HG03469 (cell line): ENCODE measurements around the gene SMIM45.
"Not testable (repeated sequence)": the region's sequence is repeated elsewhere in the genome, so short reads cannot be mapped to it uniquely, and the experiment has no call there.

Source experiments
- ATAC-seq: cut with Tn5 transposase; IDR thresholded peaks from one replicate; pipeline ENCODE4 v1.9.1; 2021; ENCODE audit warnings: mild to moderate bottlenecking, moderate library complexity, moderate number of reproducible peaks; ENCODE audit not compliant: unreplicated experiment

SMIM45 gene

DNA sequence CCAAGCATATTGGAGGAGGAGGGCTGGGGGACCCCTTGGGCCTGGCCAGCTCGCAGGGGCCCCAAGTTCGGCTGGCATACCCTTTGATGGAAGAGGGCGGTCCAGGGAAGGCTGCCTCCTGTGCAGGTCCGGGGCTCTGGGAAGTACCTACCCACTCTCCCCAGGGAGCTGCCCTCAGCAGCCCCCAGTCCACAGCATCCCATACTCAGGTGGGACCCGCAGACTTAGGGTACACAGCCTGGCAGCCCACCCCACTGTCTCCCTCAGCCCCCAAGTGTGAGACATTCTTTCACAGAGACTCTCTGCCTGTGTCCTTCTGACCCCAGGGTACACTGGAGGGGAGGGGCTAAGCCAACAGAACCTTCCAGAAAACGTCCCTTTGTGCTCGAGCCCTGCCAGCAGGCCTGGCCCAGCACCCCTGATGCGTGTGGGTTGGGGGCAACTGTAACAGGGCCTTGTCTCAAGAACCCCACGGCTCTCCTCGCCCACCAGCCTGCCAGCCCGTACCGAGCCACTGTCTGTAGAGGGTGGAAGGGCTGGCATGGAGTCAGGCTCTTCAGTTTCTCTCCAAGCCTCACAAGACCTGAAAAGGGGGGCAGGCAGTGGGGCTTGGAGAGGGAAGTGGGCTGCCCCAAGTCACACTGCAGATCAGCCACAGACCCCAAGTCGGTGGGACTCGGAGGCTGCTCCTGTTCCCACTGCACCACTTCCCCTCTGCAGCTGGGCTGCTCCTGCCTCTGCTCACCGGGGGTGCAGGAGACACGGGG is 18.4 kb upstream of the SMIM45 start:
- no peak for ATAC-seq

DNA sequence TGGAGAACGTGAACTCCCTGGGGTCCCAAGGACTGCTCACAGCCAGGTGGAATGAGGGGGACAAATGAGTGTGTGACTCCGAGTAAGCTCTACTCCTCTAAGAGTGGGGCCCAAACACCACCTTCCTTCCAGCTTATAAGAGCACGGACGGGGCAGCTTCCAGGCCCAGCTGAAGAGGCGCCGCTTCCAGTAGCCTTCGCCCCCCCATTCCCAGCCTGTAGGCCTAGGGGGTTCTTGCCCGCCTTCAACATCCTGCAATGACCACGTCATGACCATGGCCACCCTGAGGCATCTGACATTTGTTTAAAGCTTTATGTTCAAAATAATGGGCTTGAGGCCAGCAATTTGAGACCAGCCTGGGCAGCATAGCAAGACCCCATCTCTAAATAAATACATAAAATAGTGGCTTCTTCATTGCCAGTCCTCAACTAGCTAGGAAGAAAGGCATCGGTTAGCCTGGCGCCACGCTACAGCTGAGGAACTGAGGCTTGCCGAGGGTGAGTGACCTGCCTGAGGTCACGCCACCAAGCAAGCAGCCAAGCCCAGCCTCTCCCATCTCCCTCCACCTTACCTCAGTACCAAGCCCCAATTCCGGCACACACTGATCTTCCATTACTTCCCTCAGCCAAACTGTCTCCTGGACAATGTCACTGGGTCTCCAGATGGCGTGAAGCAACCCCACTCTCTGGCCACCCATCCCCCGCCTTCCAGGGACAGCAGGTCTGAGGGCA is 17.5 kb upstream of the SMIM45 start:
- ATAC-seq = no peak

DNA sequence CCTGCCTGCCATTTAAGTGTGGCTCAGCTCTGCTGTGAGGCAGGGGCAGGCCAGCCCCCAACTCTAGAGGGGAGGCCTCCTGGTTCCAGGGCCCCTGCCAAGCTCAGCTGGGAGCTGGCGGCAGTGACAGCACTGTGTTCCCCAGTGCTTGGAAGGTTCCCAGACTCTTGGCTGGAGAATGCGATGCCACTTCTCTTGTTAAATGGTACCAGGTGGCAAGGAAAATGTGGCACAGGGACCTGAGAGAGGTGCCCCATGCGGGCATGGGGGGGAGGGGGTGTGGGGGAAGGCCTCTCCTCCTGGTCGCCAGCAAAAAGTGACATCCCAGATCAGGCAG is 17.0 kb upstream of the SMIM45 start:
- no peak for ATAC-seq

DNA sequence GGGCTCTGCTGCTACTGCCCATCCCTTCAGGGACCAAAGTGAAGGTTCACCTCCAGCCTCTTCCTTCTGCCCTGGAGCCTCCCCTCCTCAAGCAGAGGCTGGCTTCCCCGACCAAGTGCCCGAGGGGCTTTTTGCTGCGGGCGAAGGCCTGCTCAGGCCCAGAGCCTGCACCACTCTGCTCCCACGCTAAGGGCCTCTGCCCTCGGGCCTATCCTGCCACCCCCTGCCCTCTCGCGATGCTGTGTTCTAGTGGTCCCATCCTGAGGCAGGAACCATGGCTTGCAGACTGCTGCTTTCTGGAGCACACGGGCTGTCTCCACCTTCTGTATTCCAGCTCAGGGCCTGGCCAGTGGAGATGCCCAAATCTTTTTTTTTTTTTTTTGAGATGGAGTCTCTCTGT is 16.4 kb upstream of the SMIM45 start:
- no peak for ATAC-seq

DNA sequence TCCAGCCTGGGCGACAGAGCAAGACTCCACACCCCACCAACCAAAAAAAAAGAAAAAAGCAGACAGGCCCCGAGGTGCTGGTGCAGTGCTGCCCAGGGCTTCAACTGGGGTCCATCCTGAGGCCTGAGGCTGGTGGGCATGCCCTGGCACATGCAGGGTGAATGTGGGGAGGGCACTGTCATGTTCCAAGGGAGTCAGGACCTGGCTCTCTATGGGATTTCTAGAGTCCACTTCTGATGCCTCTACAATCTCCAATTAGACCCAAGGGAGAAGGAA is 15.1 kb upstream of the SMIM45 start:
- no peak for ATAC-seq

DNA sequence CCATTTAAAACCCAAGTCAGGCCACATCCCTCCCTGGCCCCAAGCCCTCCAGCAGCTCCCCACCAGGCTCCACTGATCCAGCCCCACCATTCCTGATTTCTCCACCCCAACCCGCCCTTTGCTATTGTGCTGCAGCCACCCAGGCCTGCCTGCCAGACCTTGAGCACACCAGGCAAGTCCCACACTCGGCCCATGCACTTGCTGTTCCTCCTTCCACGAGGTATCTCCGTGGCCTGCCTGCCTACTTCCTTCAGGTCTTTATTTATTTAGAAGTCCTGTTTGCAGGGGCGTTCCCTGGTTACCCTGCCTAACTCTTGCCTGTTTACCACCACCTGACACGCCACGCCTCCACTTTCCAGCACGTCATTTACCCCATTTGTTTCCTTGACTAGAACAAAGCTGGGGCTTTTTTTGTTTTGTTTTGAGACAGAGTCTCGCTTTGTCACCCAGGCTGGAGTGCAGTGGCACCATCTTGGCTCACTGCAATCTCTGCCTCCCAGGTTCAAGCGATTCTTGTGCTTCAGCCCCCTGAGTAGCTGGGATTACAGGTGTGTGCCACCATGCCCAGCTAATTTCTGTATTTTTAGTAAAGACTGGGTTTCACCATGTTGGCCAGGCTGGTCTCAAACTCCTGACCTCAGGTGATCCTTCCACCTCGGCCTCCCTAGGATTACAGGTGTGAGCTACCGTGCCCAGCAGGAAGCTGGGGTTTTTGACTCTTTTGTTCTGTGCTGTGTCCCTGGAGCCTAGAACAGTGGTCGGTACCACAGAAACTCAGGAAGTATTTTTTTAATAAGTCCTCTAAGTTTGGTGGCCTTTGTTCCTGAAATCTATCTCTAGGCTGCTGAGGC is 11.7 kb upstream of the SMIM45 start:
- ATAC-seq = peak; percentile 40

DNA sequence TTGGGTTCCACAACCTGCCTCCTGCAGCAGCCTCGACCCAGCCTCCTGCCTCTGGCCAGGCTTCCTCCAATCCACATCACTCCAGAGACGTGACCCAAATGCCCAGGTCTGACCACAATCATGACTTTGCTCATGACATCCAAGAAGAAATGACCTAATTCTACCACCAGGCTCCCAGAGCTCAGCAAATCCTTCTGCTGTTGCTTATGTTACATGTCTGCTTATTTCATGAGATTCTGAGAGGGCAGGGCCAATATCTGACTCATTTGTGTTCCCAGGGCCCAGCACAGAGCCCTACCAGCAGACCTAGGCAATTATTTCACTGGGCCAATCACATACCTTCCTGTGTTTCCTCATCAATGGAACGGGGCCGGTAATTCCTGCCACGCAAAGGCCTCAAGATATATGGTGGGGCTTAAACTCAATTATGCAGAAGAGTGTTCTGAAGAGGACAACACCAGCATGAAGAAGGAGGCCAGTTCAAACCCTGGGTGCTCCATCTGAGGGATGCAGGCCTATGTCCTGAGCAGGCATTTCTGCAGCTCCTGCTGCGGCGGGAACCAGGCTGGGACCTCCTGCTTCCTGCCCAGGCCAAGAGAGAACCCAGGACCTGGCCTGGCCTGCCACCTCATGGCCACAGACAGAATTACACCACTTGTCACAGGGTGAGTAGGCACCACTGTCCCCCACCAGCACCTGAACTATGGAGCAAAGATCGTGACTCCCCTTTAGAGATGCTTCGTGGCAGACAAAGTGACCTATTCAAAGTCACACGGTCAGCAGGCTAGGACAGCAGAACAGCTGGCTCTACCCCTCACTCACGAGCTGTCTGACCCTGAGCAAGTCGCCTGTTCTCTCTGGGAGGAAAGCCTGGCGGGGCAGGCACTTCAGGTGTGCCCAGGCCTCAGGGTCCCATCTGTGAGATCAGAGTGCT is 10.9 kb upstream of the SMIM45 start:
- ATAC-seq = peak; percentile 30

DNA sequence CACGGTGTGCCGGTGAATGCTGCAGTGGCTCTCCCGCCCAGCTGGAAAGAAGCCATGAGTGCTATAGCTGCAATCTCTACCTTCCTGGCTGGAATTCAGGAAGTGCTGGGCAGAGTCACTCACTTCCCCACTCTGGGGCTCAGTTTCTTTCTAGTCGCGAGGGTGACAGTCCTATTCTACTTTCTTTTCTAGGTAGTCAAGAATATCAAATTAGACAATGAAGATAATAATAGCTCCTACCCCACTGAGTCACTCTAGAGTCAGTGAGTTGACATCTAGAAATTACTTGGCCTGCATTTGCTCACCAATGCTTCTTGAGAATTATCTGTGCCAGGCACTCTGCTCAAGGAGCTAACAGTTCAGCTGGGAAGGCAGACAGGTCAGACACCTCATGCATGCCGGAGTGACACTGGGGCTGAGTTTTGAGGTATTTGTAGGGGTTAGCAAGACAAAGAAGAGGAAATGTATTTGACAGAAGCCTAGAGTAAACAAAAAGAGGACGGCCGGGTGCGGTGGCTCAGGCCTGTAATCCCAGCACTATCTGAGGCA is 8.2 kb upstream of the SMIM45 start:
- ATAC-seq = no peak

DNA sequence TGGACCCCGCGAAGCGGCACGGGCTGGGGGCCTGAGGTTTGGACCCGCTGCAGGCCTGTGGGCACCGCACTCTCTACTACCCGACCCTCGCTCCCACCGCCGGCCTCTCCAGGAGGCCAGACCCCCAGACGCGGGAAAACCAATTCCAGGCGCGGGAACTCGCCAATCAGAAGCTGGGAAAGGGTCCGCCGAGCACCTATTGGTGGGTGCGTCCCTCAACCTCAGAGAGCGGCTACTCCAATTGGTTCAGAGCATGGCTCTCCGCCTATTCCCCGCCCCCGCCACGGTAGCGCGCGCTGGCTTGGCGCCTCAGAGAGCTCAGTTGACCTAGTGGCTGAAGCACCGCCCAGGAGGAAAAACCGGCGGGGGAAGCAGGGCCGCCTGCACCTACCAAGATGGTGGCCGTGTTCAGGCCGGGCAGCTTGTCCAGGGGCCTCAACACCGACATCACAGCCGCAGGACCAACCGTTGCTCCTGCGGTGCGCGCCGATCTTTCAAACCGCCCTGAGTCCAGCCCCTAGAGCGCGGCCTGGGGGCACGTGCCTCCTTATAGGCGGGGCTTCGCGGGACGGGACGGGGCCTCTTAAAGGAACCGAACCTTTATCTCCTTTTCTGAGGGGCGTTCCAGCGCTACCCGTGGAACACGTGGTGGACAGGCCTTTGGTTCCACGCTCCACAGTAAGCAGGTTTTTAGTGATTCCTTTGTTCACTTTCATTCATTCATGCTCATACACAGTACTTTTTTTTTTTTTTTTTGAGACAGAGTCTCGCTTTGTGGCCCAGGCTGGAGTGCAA is 5.1 kb upstream of the SMIM45 start, which contains the start of gene CENPM:
CENPM (minus strand) TSS at position 524 of the 795 bp plus-strand sequence; CDS start at position 448, 76 bp downstream.
- peak; percentile 53 for ATAC-seq

DNA sequence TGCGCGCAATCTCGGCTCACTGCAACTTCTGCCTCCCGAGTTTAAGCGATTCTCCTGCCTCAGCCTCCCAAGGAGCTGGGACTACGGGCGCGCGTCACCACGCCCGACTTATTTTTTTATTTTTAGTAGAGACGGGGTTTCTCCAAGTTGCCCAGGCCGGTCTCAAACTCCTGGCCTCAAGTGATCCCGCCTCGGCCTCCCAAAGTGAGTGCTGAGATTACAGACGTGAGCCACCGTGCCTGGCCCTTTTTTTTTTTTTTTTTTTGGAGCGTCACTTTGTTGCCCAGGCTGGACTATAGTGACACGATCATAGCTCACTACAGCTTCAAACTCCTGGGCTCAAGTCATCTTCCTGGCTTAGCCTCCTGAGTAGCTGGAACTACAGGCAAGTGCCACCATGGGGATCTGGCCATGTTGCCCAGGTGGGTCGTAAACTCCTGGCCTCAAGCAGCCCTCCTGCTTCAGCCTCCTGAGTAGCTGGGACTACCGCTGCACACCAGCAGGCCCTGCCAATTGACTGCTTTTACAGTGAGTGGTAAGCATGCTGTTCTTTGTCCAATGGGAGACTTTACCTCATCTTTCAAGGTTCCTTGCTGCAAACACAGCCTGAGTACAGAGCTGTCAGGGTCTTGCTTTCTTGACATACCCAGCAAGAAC is 4.4 kb upstream of the SMIM45 start:
- ATAC-seq = no peak

DNA sequence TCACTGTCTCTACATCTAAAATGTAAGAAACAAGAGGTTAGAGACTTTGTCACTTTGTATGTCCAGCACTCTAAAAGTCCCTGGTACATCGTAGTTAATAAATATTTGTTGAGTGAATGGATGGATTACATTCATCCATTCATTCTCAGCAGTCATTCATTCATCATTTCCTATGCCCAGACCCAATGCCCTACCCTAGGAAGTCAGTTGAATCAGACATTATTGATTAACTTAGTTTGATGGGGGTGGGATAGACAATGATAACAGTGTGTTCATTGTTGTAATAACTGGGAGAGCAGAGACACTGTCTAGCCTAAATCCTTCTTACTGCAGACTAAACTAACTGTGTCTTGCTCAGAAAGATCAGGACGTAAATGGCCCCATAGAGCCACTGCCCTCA is 3.8 kb upstream of the SMIM45 start:
- ATAC-seq = no peak

DNA sequence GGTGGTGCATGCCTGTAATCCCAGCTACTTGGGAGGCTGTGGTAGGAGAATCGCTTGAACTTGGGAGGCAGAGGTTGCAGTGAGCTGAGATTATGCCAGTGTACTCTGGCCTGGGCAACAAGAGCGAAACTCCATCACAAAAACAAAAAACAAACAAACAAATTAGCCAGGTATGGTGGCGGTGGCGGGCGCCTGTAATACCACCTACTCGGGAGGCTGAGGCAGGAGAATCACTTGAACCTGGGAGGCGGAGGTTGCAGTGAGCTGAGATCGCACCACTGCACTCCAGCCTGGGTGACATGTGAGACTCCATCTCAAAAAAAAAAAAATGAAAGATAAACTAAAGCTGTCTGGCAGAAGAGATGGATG is 3.0 kb upstream of the SMIM45 start:
- not testable (repeated sequence) for ATAC-seq

DNA sequence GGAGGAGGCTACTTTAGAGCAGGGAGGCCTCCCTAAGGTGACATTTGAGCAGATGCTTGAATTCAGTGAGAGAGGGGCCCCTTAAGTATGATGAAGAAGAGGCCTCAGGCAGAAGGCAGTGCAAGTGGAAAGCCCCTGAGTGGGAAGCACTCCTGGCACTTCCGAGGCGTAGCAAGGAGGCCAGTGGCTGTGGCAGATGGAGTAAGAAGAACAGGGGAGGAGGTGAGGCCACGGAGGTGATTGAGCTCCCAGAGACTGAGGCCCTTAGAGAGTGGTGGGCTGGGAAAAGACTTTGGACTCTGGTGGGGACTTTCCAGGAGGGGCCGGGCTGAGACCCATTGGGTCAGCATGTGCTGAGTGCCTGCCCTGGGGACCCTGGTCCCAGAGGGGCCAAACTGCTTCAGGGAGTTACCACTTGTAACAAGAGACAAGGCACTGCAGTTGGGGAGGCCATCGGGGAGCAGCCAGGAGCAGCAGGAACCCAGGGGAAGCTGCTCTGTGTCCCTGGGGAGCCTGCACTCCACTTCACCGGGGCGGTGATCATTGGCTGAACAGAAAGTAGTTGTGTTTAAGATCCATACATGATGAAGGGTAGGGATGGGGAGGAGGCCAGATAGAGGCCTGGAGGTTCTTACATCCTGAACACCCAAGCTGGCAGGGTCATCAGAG is 2.5 kb upstream of the SMIM45 start:
- no peak for ATAC-seq

DNA sequence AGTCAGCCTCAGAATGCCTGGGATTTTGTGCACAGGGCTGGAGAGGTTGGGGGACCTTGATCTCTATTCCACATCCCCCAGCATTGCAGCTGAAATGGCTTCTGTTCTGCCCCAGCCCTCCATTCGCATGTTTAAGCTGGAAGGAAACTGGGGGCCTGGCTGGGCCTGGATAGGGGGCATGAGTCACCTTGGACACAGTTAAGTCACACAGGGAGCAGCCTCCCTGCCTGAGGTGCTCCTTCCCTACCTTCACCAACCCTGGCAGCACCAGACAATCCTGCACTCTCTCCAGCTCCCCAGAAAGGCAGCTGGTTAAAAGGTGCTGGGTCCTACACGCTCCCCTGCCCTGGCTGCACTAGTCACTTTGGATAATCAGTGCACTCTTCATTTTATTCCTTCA is 763 bp downstream of the SMIM45 start:
- ATAC-seq = no peak

DNA sequence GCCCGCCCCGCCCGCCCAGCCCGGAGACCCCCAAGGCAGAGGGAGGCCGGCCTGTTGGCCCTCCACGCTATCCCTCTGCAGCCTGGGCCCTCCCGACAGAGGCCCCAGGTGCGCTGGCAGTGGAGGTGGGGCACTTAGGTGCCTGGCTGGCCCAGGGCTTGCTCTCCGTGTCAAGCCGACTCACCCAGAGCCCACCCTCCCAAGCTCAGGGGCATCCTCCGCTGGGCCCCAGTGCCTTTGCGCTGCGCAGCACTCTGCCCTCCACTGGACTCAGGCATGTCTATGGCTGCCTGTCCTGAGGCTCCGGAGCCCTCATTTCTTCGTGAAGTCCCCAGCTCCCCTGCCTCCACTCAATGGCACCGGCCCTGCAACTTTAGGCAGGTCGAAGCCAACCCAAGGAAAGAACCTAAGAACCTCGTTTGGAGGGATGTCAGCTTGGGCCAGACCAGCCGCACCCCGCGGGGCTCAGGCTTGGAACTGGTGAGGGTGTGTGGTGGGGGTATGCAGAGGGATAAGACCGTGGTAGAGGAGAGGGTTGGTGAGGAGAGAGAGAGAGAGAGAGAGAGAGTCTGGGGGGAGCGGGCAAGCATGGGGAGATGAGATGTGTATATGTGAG is 6.1 kb downstream of the SMIM45 start:
- no peak for ATAC-seq

DNA sequence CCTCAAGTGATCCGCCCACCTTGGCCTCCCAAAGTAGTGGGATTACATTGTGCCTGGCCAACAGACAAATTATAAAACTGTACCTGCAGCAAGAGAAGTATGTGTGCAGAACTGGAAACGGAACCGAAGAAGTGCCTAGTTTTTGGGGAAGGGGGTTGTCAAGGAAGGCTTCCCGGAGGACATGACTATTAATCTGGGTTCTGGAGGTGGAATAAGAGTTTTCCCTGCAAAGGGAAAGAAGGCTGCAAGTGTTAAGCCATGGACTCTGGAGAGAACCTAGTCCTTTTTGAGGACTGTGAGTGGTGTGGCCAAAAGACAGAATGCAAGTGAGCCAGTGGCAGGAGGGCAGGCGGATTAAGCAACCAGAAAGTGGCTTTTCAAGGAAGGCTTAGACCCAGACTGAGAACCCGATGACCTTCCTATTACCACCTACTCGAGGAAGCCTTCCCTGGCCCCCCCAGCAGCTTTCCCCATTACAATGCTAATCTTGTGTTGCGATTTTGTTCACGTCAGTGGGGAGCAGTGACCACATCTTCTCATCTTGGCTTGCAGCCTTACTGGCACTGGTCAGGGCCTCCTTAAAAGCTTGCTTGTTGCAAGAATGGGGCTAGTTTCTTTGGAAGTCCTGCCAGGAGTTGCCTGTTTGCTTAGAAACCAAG is 11.6 kb downstream of the SMIM45 start:
- ATAC-seq = no peak

DNA sequence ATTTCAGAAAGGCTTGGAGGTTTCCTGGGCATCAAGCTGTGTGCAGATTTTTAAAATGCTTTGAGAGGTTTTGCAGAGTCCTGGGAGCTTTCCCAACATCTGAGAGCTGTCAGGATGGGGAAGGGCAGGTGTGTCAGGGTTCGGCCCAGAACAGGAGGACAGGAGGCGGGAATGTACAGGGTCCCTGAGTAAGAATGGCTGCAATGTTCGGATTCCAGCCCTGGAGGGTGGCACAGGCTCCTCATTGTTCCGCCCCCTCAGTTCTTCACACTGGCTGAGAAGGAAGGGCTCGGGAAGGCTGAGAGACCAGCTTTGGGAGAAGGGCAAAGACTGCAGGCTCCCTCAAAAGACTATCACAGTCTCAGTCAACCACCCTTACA is 12.2 kb downstream of the SMIM45 start:
- no peak for ATAC-seq

DNA sequence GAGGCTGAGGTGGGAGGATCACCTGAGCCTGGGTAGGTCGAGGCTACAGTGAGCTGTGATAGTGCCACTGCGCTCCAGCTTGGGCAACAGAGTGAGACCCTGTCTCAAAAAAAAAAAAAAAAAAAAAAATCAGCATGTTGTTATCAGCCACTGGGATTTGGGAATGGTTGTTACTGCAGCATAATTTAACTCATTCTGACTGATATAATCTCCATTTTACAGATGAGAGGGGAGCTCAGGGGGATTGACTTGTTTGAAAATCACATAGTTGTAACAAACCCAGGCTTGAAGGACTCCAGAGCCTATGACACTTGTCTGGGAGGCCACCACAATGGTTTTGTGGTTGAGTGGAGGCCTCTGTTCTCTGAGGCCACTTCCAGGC is 14.3 kb downstream of the SMIM45 start:
- no peak for ATAC-seq
